ENCODE measurements around the gene ITGA5.

Gene ITGA5

DNA sequence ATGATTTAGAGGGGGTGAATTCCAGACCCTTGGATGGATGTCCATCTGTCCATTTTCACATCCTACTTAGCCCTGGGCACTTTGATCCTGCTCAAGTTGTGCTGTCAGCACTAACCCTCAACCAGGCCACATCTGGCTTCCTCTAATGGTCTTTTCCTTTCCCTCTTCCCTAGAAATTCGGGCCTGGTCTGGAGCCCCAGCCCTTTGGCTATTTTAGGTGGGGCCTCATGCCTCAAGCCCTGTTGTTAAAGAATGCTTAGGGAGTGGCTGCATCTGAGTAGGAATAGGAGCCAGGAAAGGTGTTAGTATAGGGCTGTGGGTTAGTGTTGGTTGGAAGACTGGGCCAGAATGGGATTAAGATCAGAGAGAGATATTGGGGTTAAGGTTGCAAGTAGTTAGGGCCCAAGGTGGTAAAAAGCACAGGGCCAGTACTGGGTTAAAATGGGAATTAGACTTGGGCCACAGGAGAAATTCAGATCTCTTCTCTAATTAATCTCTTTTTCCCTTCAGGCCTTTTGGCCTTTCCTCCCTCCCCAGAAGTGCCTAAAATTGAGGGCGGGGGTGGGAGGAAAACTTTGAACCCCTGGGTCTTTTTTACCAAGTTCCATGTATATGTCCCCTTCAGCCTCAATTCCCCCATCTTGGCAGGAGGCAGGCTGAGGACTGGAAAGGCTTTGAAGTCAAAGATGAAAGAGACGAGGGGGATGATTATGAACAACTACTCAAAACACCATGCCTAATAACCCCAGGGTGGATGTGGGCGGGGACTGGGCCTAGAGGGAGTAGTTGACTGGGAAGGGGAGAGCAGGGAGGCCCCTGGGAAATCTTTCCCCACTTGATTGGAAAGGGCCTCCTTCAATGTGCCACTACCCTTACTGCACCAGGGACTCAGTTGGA lies 30.6 kb downstream of the ITGA5 start:
- Mint-ChIP-seq H3K9me3 (no peaks in the 10 kb centered on the region), H3K27ac (ENCODE audit: low read depth) (no peak overlapping the region), H3K4me1 (peaks cover 24% of the 10 kb centered on the region), H3K27me3 (no peaks in the 10 kb centered on the region), H3K36me3 (ENCODE audit: insufficient read depth) (peaks cover 3% of the 10 kb centered on the region), H3K4me3 (no peak overlapping the region)
- ATAC-seq (replicated peaks; ENCODE audit: extremely low read depth, poor library complexity, severe bottlenecking): no peak
- DNase-seq (ENCODE audit: low spot score in 2 of 2): no peak

- H3K4me3 Mint-ChIP-seq: no peak overlapping the region
- DNase-seq (ENCODE audit: low spot score in 2 of 2): no peak
- H3K27ac Mint-ChIP-seq (ENCODE audit: low read depth): no peak overlapping the region
- H3K27me3 Mint-ChIP-seq: no peaks in the 10 kb centered on the region
- H3K9me3 Mint-ChIP-seq: no peaks in the 10 kb centered on the region
- peaks cover 2% of the 10 kb centered on the region for H3K36me3 Mint-ChIP-seq (ENCODE audit: insufficient read depth)
- H3K4me1 Mint-ChIP-seq: peaks cover 23% of the 10 kb centered on the region
- no peak for ATAC-seq (replicated peaks; ENCODE audit: extremely low read depth, poor library complexity, severe bottlenecking)
Observed at GRCh38 chr12:54387114-54387467, 32.0 kb downstream of the ITGA5 start.

DNA sequence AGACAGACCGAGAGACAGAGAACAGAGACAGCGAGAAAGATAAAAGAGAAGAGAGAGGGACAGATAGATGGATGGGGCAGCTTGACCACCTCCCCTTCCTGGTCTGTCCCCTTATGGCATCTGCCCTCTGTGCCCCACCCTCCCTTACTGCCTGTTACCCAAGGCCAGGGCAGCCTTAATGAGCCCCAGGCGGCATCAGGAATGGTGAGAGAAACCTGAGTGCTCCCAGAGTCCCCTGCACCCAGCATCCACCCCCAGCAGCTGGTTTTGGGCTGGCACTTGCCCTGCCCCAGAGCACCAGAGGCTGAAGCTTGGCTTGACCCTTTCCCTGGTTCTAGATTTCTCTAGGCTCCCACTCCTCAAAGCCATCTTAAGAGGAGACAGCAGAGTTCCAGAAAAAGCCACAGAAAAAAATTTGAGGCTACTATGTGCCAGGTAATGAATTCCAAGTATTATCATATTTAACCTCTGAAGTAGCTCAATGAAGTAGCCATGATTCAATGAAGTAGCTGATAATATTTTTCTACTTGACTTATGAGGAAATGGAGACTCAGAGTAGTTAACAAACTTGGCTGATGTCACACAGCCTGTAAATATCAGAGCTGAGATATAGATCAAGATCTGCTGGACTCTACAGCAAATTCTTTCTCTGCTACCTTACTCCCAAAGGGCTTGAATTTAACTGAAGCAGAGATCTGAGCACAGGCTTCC lies 32.5 kb downstream of the ITGA5 start:
- no peaks in the 10 kb centered on the region for H3K9me3 Mint-ChIP-seq
- H3K4me3 Mint-ChIP-seq: no peak overlapping the region
- H3K36me3 Mint-ChIP-seq (ENCODE audit: insufficient read depth): peaks cover 2% of the 10 kb centered on the region
- DNase-seq (ENCODE audit: low spot score in 2 of 2) (no peak), ATAC-seq (replicated peaks; ENCODE audit: extremely low read depth, poor library complexity, severe bottlenecking) (no peak)
- no peak overlapping the region for H3K27ac Mint-ChIP-seq (ENCODE audit: low read depth)
- peaks cover 17% of the 10 kb centered on the region for H3K4me1 Mint-ChIP-seq
- H3K27me3 Mint-ChIP-seq: no peaks in the 10 kb centered on the region

DNA sequence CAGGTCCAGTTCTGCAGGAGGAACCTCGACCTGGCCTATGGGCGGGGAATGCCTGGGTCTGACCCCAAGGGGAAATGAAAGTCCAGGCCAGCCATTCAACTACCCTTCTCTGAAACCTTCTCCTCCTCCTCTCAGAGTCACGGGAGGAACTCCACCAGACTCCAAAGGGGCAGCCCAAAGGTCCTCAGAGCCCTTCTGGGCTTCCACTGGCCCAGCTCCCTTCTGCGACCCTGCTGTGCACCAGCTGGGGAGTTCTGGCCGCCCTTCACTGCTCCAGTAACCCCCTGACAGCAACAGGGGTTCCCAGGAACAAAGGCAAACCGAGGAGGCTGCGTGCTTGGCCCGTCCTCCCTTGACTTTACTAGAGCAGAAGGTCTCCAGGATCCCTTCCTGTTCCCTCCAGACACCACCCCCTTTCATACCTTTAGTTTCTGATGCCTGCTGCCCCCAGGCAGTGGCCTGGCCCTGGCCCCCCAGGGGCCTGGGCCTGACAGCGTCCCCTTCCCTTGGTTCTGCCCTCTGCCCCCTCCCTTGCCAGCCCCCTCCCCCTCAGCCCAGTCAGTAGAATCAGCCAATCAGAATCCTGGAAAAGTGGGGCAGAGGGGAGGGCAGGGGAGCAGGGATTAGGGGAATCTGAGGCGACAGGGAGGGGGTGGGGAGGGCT lies 33.7 kb downstream of the ITGA5 start:
- Mint-ChIP-seq H3K36me3 (ENCODE audit: insufficient read depth) (peaks cover 2% of the 10 kb centered on the region), H3K4me3 (no peak overlapping the region), H3K9me3 (no peaks in the 10 kb centered on the region), H3K4me1 (peaks cover 9% of the 10 kb centered on the region), H3K27ac (ENCODE audit: low read depth) (no peak overlapping the region), H3K27me3 (no peaks in the 10 kb centered on the region)
- ATAC-seq (replicated peaks; ENCODE audit: extremely low read depth, poor library complexity, severe bottlenecking) (no peak), DNase-seq (ENCODE audit: low spot score in 2 of 2) (no peak)

GRCh38 chr12:54384591-54385041 lies 34.5 kb downstream of the ITGA5 start, which contains the start of gene ZNF385A:
TSS of gene ZNF385A (minus strand) at chr12:54384733. CDS start at chr12:54384514, 219 bp downstream.
- ATAC-seq (replicated peaks; ENCODE audit: extremely low read depth, poor library complexity, severe bottlenecking): no peak

DNA sequence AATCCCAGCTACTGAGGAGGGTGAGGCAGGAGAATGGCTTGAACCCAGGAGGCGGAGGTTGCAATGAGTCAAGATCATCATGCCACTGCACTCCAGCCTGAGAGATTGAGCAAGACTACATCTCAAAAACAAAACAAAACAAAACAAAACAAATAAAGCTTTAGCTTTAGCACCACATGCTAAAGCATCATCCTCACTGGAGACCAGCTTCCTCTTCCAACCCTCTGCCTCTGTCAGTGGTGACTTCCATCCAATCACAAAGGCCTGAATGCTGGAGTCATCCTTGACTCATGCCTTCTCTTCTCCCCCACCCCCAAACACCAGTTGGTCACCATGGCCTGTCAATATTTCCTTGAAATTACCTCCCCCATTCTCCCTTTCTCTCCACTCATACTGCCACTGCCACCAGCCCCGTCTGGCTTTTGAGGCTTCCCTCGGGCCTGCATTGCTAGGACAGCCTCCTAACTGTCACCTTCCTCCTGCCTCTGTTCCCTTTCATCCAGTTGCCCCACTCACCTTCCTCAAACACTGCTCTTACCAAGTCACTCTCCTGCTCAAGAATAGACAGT lies 35.9 kb downstream of the ITGA5 start:
- H3K9me3 Mint-ChIP-seq: no peaks in the 10 kb centered on the region
- no peaks in the 10 kb centered on the region for H3K27me3 Mint-ChIP-seq
- ATAC-seq (replicated peaks; ENCODE audit: extremely low read depth, poor library complexity, severe bottlenecking) (no peak), DNase-seq (ENCODE audit: low spot score in 2 of 2) (no peak)
- no peak overlapping the region for H3K4me3 Mint-ChIP-seq
- peaks cover 7% of the 10 kb centered on the region for H3K4me1 Mint-ChIP-seq
- no peaks in the 10 kb centered on the region for H3K36me3 Mint-ChIP-seq (ENCODE audit: insufficient read depth)
- no peak overlapping the region for H3K27ac Mint-ChIP-seq (ENCODE audit: low read depth)

More at GRCh38 chr12:54384591-54385041, 34.5 kb downstream of the ITGA5 start, which contains the start of gene ZNF385A:
- Mint-ChIP-seq H3K4me1 (peaks cover 6% of the 10 kb centered on the region), H3K4me3 (no peak within 1 kb of the TSS), H3K27me3 (no peaks in the 10 kb centered on the region), H3K9me3 (no peaks in the 10 kb centered on the region), H3K27ac (ENCODE audit: low read depth) (no peak within 1 kb of the TSS), H3K36me3 (ENCODE audit: insufficient read depth) (no peaks in the 10 kb centered on the region)
- no peak for DNase-seq (ENCODE audit: low spot score in 2 of 2)

- H3K4me3 Mint-ChIP-seq: no peak overlapping the region
- ATAC-seq (replicated peaks; ENCODE audit: extremely low read depth, poor library complexity, severe bottlenecking) (no peak), DNase-seq (ENCODE audit: low spot score in 2 of 2) (no peak)
- H3K9me3 Mint-ChIP-seq: no peaks in the 10 kb centered on the region
- no peaks in the 10 kb centered on the region for H3K27me3 Mint-ChIP-seq
- peaks cover 7% of the 10 kb centered on the region for H3K4me1 Mint-ChIP-seq
- H3K36me3 Mint-ChIP-seq (ENCODE audit: insufficient read depth): no peaks in the 10 kb centered on the region
- H3K27ac Mint-ChIP-seq (ENCODE audit: low read depth): no peak overlapping the region
Observed at GRCh38 chr12:54381136-54381535, 37.9 kb downstream of the ITGA5 start.

DNA sequence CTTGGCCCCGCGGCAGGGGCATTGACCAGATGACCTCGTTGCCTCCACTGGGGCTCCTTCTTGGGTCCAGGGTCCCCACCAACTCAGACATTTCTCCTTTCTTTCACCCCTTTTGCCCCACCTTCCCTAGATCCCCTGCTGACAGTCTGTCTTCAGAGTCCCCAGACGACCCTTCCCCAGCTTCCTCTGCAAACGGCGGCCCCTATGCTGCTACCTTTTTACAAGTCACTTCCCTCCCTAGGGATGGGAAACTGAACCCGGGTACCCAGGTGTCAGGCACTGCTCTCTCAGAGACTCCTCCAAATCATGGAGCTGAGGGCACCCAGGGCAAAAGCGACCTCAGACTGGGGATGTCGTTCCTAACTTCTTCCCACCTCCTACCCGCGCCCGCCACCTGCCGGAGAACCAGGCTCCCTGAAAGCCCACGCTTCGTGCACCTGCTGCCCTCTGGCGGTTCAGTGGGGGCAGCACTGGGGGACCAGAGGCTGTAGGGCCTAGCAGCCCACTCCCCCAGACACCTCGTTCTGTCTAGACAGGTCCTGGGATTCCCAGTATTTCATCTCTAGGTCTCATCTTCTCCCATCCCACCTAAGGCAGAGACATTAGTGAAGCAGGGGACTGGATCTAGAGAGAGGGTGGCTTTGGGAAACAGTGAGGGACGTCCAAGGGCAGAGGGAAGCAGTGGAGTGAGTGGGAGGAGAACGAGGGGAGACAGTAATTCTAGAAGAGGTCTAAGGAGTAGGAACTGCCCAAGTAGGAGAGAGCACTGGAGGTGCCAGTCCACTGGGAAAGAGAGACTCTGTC lies 39.5 kb downstream of the ITGA5 start:
- H3K27me3 Mint-ChIP-seq: no peaks in the 10 kb centered on the region
- ATAC-seq (replicated peaks; ENCODE audit: extremely low read depth, poor library complexity, severe bottlenecking) (peak; percentile 95), DNase-seq (ENCODE audit: low spot score in 2 of 2) (peak; percentile 74 to 83)
- H3K4me3 Mint-ChIP-seq: no peak overlapping the region
- no peaks in the 10 kb centered on the region for H3K9me3 Mint-ChIP-seq
- H3K36me3 Mint-ChIP-seq (ENCODE audit: insufficient read depth): no peaks in the 10 kb centered on the region
- H3K4me1 Mint-ChIP-seq: peaks cover 7% of the 10 kb centered on the region
- no peak overlapping the region for H3K27ac Mint-ChIP-seq (ENCODE audit: low read depth)

- Mint-ChIP-seq H3K4me3 (no peak overlapping the region), H3K27ac (ENCODE audit: low read depth) (no peak overlapping the region), H3K36me3 (ENCODE audit: insufficient read depth) (no peaks in the 10 kb centered on the region), H3K27me3 (no peaks in the 10 kb centered on the region), H3K9me3 (no peaks in the 10 kb centered on the region), H3K4me1 (peaks cover 7% of the 10 kb centered on the region)
- DNase-seq (ENCODE audit: low spot score in 2 of 2) (no peak), ATAC-seq (replicated peaks; ENCODE audit: extremely low read depth, poor library complexity, severe bottlenecking) (no peak)
Observed at GRCh38 chr12:54378796-54379397, 40.2 kb downstream of the ITGA5 start.

- no peak overlapping the region for H3K27ac Mint-ChIP-seq (ENCODE audit: low read depth)
Observed at GRCh38 chr12:54377797-54378515, 41.1 kb downstream of the ITGA5 start.

GRCh38 chr12:54377007-54377406 lies 42.1 kb downstream of the ITGA5 start:
- Mint-ChIP-seq H3K4me3 (no peak overlapping the region), H3K36me3 (ENCODE audit: insufficient read depth) (no peaks in the 10 kb centered on the region), H3K4me1 (peaks cover 9% of the 10 kb centered on the region), H3K27ac (ENCODE audit: low read depth) (no peak overlapping the region), H3K9me3 (no peaks in the 10 kb centered on the region), H3K27me3 (no peaks in the 10 kb centered on the region)
- ATAC-seq (replicated peaks; ENCODE audit: extremely low read depth, poor library complexity, severe bottlenecking): no peak
- no peak for DNase-seq (ENCODE audit: low spot score in 2 of 2)

More at GRCh38 chr12:54377797-54378515, 41.1 kb downstream of the ITGA5 start:
- Mint-ChIP-seq H3K4me1 (peaks cover 7% of the 10 kb centered on the region), H3K9me3 (no peaks in the 10 kb centered on the region), H3K36me3 (ENCODE audit: insufficient read depth) (no peaks in the 10 kb centered on the region), H3K27me3 (no peaks in the 10 kb centered on the region), H3K4me3 (no peak overlapping the region)
- ATAC-seq (replicated peaks; ENCODE audit: extremely low read depth, poor library complexity, severe bottlenecking): no peak
- DNase-seq (ENCODE audit: low spot score in 2 of 2): no peak
